ENCODE results near the gene HOXB9. TPM values are rescaled to one million over a fixed set of nuclear protein-coding genes. Genes with fewer than 3 reads are reported as not detected.

The HOXB9 gene
- total and polyA plus RNA-seq, 9 of the 15 experiments (the other 6 are each of a cell fraction or from before 2014, with no cell fraction given), result 3.1 to 196 (median 77.6) TPM

- ATAC-seq, result no peak
- intact Hi-C loops (cut with micrococcal nuclease) (no loop called here), in situ Hi-C loops (cut with MboI) (no loop called here)
- no peaks in the 10 kb centered on the region for H3K9me1 ChIP-seq (ENCODE audit: control insufficient read depth, insufficient read depth, low read length)
- TSS peak; percentile 31 for BruUV-seq (replicated peaks)
- DNase-seq (ENCODE audit: extremely low read depth in 1 of 4, low spot score in 3 of 4), result peak in 1 of 4 experiments; percentile 31
- H3K4me3 ChIP-seq, result peak overlapping the region; percentile 50; the same call in 1 of the 2 replicates
- peaks cover 36 to 43% of the 10 kb centered on the region in 2 experiments for H3K4me1 ChIP-seq (replicated peaks in 1 of 2; ENCODE audit: control insufficient read depth in 2 of 2, insufficient read depth in 2 of 2, low read length in 2 of 2)
- CTCF ChIA-PET (ENCODE audit: low intra/inter-chr PET ratio), result interaction anchor here (0.6 kb wide), 1 partner anchor 224 kb away, joined by 3 read pairs; no protein-coding TSS in a partner anchor
- H3K27me3 ChIP-seq (ENCODE audit: control insufficient read depth in 2 of 2, insufficient read depth in 2 of 2, low read length in 2 of 2), result no peaks in the 10 kb centered on the region
- H3K9ac ChIP-seq (ENCODE audit: insufficient read depth in 1 of 2, low read depth in 2 of 2, low read length in 2 of 2), result peak overlapping the region; percentile 35 to 87; a peak in 3 of 4 replicates
- H3K79me2 ChIP-seq (ENCODE audit: control insufficient read depth, insufficient read depth, low read length), result peaks cover 54% of the 10 kb centered on the region
- no peak for FAIRE-seq
- H2AFZ ChIP-seq (ENCODE audit: low read depth, low read length), result peak overlapping the region; percentile 35
- POLR2A ChIA-PET, result interaction anchor here (2.4 kb wide), 1 partner anchor 9 kb away, joined by 12 read pairs; the partner anchor contains the start of gene HOXB5
- peak overlapping the region; percentile 90 for H3K4me2 ChIP-seq (ENCODE audit: insufficient read depth, low read length)
- H3K36me3 ChIP-seq (ENCODE audit: control insufficient read depth, insufficient read depth, low read length), result no peaks in the 10 kb centered on the region
- no peaks in the 10 kb centered on the region for H3K9me3 ChIP-seq (replicated peaks; ENCODE audit: control insufficient read depth, insufficient read depth, low read depth, low read length)
- H4K20me1 ChIP-seq (replicated peaks; ENCODE audit: control insufficient read depth, insufficient read depth, low read length), result no peaks in the 10 kb centered on the region
- peak overlapping the region; percentile 44 for H3K27ac ChIP-seq (ENCODE audit: extremely low read depth, low read depth, low read length)
- 13% methylated on average over 2 of the region's 2 CpGs for whole genome bisulfite sequencing (ENCODE audit: insufficient coverage, low coverage, missing lambda C conversion rate)
- TF ChIP-seq CEBPZ (IDR thresholded peaks at IDR 0.05; ENCODE audit: borderline replicate concordance, low read depth, low read length) (no peak), ZNF740 (CRISPR knock-in tag; IDR thresholded peaks at IDR 0.05) (no peak), ZNF740 (tag; IDR thresholded peaks at IDR 0.05) (no peak), SRSF3 (IDR thresholded peaks at IDR 0.05; ENCODE audit: insufficient read depth, low read length) (no peak), ZNF592 (IDR thresholded peaks at IDR 0.05) (0 out of 2 replicates have a peak, but pooled peaks have one; percentile 24), MIER1 (IDR thresholded peaks at IDR 0.05; ENCODE audit: low read depth) (no peak), GTF2A2 (tag; IDR thresholded peaks at IDR 0.05) (no peak), DMBX1 (CRISPR knock-in tag; IDR thresholded peaks at IDR 0.05; ENCODE audit: borderline replicate concordance) (no peak), DACH1 (IDR thresholded peaks at IDR 0.05; ENCODE audit: partially characterized antibody) (no peak), SNAPC5 (CRISPR knock-in tag; IDR thresholded peaks at IDR 0.05) (no peak), KDM5B (IDR thresholded peaks at IDR 0.05; ENCODE audit: insufficient replicate concordance, low read depth, low read length) (no peak), PTRF (tag; IDR thresholded peaks at IDR 0.05) (no peak), KAT7 (CRISPR knock-in tag; IDR thresholded peaks at IDR 0.05; ENCODE audit: borderline replicate concordance) (0 out of 2 replicates have a peak, but pooled peaks have one; percentile 40)
Measured at GRCh38 chr17:48584223-48584741, 41.9 kb downstream of the HOXB9 start.

All from K562 (cell line).